Breast epithelium (tissue), 4 donors: Measurements from ENCODE around the gene ACER3. TPM values are rescaled to one million over a fixed set of nuclear protein-coding genes. Genes with fewer than 3 reads are reported as not detected.
A peak's percentile ranks its signal among the peaks of the same experiment; 100 is the strongest.

ENCODE experiments used
- DNase-seq, 2 donors: peaks; one replicate each; pipeline ENCODE4 v3.0.0-alpha.2; 2019; ENCODE audit warnings: low spot score in 2 of 2
- H3K27ac ChIP-seq, 2 donors: fragments of 200-600 bp; sonication (generic) in 1 of 2; one replicate each; pipeline ENCODE4 v1.5.1; 2016 to 2019; ENCODE audit warnings: mild to moderate bottlenecking in 1 of 2
- H3K27me3 ChIP-seq, 2 donors: fragments of 200-600 bp; sonication (generic) in 1 of 2; one replicate each; pipeline versions ENCODE4 v1.5.1 to v1.6.0; 2017 to 2019; ENCODE audit warnings: control low read depth in 1 of 2, mild to moderate bottlenecking in 1 of 2
- H3K36me3 ChIP-seq: fragments of 200-600 bp; one replicate; pipeline ENCODE4 v1.5.1; 2019
- H3K4me1 ChIP-seq, 2 donors: fragments of 200-600 bp; sonication (generic); one replicate each; pipeline ENCODE4 v1.5.1; 2016 to 2019; ENCODE audit warnings: control low read depth in 1 of 2
- H3K4me3 ChIP-seq, 3 donors: fragments of 200-600 bp; sonication (generic); 1 replicate in 2 of 3; 2 replicates in 1 of 3; pipeline ENCODE4 v1.5.1; 2016 to 2019; ENCODE audit warnings: mild to moderate bottlenecking in 3 of 3, moderate library complexity in 2 of 3
- H3K9me3 ChIP-seq, 2 donors: fragments of 200-600 bp; sonication (generic) in 1 of 2; one replicate each; pipeline ENCODE4 v1.5.1; 2016 to 2019; ENCODE audit warnings: control low read depth in 1 of 2
- POLR2A ChIP-seq: fragments of 450-650 bp; IDR thresholded peaks from one replicate; pipeline ENCODE4 v1.6.1; 2016; ENCODE audit warnings: antibody characterized with exemption, mild to moderate bottlenecking, moderate library complexity
- POLR2AphosphoS5 ChIP-seq, 3 donors: sonication (generic); formaldehyde crosslinking; IDR thresholded peaks; one replicate each; pipeline ENCODE4 v1.6.1; 2017; ENCODE audit warnings: antibody characterized with exemption in 3 of 3
- intact Hi-C: fragments of 100-400 bp; cut with DNase I; formaldehyde crosslinking; loops from one replicate; pipeline ENCODE4 v1.15.1; 2023; ENCODE audit warnings: low total_unique reads
- total RNA-seq, 3 donors: library from RNA; depleted of rRNA; stranded (reverse); fragments of >200 nt; gene quantifications; one replicate each; pipeline ENCODE4 v1.1.0, GENCODE V29; 2016
- TF ChIP-seq, protein P1 (sequence below), 3 donors: fragments of 450-650 bp; IDR thresholded peaks; one replicate each; pipeline ENCODE4 v1.5.1; 2016 to 2017; ENCODE audit warnings: antibody characterized with exemption in 3 of 3, mild to moderate bottlenecking in 3 of 3, moderate library complexity in 3 of 3

Gene ACER3
- total RNA-seq, 3 donors from 2014 or later: 8.2 to 35.2 (median 12.9) TPM

DNA sequence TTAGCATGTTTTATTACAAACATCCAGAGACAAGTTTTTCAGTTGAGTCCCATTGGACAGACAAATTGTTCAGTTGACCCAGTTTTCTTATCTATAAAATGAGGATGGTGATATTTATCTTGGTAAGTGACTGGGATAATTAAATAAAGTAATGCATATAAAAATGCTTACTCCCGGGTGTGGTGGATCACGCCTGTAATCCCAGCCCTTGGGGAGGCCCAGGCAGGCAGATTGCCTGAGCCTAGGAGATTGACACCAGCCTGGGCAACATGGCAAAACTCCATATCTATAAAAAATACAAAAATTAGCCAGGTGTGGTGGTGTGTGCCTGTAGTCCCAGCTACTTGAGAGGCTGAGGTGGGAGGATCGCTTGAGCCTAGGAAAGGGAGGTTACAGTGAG, 15.6 kb upstream of the ACER3 start:
- intact Hi-C loops: no loop called here
- TF ChIP-seq POLR2AphosphoS5 (IDR thresholded peaks at IDR 0.05) (no peak), POLR2A (no peak)
- TF ChIP-seq, protein P1, sequence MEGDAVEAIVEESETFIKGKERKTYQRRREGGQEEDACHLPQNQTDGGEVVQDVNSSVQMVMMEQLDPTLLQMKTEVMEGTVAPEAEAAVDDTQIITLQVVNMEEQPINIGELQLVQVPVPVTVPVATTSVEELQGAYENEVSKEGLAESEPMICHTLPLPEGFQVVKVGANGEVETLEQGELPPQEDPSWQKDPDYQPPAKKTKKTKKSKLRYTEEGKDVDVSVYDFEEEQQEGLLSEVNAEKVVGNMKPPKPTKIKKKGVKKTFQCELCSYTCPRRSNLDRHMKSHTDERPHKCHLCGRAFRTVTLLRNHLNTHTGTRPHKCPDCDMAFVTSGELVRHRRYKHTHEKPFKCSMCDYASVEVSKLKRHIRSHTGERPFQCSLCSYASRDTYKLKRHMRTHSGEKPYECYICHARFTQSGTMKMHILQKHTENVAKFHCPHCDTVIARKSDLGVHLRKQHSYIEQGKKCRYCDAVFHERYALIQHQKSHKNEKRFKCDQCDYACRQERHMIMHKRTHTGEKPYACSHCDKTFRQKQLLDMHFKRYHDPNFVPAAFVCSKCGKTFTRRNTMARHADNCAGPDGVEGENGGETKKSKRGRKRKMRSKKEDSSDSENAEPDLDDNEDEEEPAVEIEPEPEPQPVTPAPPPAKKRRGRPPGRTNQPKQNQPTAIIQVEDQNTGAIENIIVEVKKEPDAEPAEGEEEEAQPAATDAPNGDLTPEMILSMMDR (IDR thresholded peaks at IDR 0.05): no peak

DNA sequence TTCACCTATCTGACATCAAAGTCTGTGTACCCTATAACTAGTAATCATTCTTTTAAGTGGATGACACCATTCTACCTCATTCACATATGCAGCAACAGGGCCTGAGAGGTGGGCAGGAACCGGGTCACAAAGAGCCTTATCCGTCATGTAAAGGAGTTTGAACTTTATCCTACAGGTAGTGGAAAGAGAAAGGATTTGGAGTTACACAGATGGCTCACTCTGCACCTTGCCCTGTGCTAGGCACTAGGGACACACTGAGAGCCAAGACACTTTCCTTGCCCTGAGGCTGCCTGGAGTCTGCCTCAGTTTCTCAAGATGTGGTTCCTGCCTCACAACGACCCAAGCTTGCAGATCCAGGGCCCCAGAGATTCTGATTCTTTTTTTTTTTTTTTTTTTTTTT, 14.3 kb upstream of the ACER3 start:
- Histone ChIP-seq H3K27ac (no peak overlapping the region), H3K4me1 (peaks cover 0 to 8% of the 10 kb centered on the region in 2 donors), H3K36me3 (no peaks in the 10 kb centered on the region), H3K27me3 (no peaks in the 10 kb centered on the region), H3K4me3 (no peak overlapping the region), H3K9me3 (no peaks in the 10 kb centered on the region)
- intact Hi-C loops: no loop called here
- TF ChIP-seq, protein P1 (IDR thresholded peaks at IDR 0.05): no peak
- TF ChIP-seq POLR2A (no peak), POLR2AphosphoS5 (IDR thresholded peaks at IDR 0.05) (no peak)
- DNase-seq: no peak

More for the DNA sequence above, 15.6 kb upstream of the ACER3 start:
- DNase-seq: no peak
- Histone ChIP-seq H3K27me3 (no peaks in the 10 kb centered on the region), H3K4me1 (no peaks in the 10 kb centered on the region), H3K27ac (no peak overlapping the region), H3K4me3 (no peak overlapping the region), H3K36me3 (no peaks in the 10 kb centered on the region), H3K9me3 (no peaks in the 10 kb centered on the region)

DNA sequence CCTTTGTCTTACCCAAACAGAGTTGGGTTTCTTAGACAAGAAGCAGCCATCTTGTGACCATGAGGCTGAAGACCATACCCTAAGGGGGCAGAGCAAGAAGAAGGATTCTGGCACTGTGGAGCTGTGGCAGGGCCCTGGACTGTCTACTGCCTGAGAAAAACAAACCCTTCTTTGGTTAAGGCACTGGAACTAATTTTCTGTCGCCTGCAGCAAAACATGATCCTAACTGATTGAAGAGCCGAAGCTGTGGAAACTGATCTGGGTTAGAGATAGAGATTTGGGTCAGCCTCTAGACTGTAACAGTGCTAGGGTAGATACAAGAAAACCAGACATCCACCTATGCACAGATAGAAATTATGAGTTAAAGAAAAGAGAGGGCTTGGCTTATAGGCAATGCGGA, 11.3 kb upstream of the ACER3 start:
- TF ChIP-seq, protein P1 (IDR thresholded peaks at IDR 0.05): no peak
- TF ChIP-seq POLR2A: no peak
- TF ChIP-seq POLR2AphosphoS5 (IDR thresholded peaks at IDR 0.05): no peak
- no peaks in the 10 kb centered on the region for H3K27me3 ChIP-seq
- H3K36me3 ChIP-seq: no peaks in the 10 kb centered on the region
- DNase-seq: no peak
- no peak overlapping the region for H3K4me3 ChIP-seq
- H3K4me1 ChIP-seq: peaks cover 0 to 8% of the 10 kb centered on the region in 2 donors
- intact Hi-C loops: no loop called here
- no peaks in the 10 kb centered on the region for H3K9me3 ChIP-seq
- no peak overlapping the region for H3K27ac ChIP-seq

DNA sequence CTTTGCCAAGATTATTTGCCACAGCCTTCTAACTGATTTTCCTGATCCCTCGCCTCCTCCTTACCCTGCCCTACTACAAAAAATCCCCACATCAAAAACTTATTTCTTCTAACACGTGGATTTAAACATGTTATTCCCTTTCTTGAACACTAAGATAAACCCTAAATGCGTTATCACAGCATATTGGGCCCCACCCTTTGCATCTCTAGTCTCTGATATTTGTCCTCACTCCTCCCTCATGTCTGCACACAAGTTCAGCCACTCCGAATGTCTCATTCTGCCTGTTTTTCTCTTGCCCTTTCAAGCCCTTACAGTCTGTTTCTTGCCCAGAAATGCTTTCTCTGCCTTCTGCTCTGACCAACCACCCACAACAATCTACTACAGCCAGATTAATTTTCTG, 10.6 kb upstream of the ACER3 start:
- peaks cover 0 to 8% of the 10 kb centered on the region in 2 donors for H3K4me1 ChIP-seq
- peak overlapping the region in 1 of 2 donors; percentile 6 for H3K27ac ChIP-seq
- intact Hi-C loops: no loop called here
- DNase-seq: no peak
- no peaks in the 10 kb centered on the region for H3K36me3 ChIP-seq
- TF ChIP-seq POLR2AphosphoS5 (IDR thresholded peaks at IDR 0.05) (no peak), POLR2A (no peak)
- TF ChIP-seq, protein P1 (IDR thresholded peaks at IDR 0.05): no peak
- no peaks in the 10 kb centered on the region for H3K9me3 ChIP-seq
- no peaks in the 10 kb centered on the region for H3K27me3 ChIP-seq
- no peak overlapping the region for H3K4me3 ChIP-seq

DNA sequence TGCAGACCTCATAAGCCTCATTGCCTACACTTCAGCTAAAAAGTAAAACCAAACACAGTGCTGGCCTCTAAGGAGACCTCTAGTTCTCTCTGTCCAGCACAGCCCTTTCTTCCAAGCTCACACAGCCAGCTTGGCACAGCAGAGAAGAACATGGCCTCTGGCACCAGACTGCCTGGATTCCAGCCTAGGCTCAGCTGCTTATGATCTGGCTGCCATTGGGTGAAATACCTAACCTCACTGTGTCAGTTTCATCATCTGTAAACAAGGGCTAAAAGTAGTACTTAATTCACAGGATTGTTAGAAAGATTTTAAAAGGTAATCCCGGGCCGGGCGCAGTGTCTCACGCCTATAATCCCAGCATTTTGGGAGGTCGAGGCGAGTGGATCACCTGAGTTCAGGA, 9.9 kb upstream of the ACER3 start:
- peak overlapping the region in 1 of 2 donors; percentile 12 for H3K27ac ChIP-seq
- H3K9me3 ChIP-seq: no peaks in the 10 kb centered on the region
- no peaks in the 10 kb centered on the region for H3K27me3 ChIP-seq
- peak in 1 of 2 donors; percentile 66 for DNase-seq
- TF ChIP-seq, protein P1 (IDR thresholded peaks at IDR 0.05): no peak
- no peak for TF ChIP-seq POLR2AphosphoS5 (IDR thresholded peaks at IDR 0.05)
- no peak for TF ChIP-seq POLR2A
- H3K4me1 ChIP-seq: peaks cover 0 to 8% of the 10 kb centered on the region in 2 donors
- H3K4me3 ChIP-seq: no peak overlapping the region
- intact Hi-C loops: no loop called here
- H3K36me3 ChIP-seq: no peaks in the 10 kb centered on the region
